Transverse colon (tissue), 4 donors: ENCODE data around the gene MGLL.

Experiments used
- CTCF ChIP-seq, 5 experiments: fragments of 200-600 bp in 3 of 5; fragments of 450-650 bp in 2 of 5; sonication (generic) in 3 of 5; IDR thresholded peaks; 1 replicate in 2 of 5; 2 replicates in 3 of 5; pipeline ENCODE4 v1.5.1; 2016 to 2017; ENCODE audit warnings: antibody characterized with exemption in 5 of 5, inconsistent platforms in 3 of 5, mild to moderate bottlenecking in 2 of 5, moderate library complexity in 1 of 5
- EP300 ChIP-seq: sonication (generic); formaldehyde crosslinking; IDR thresholded peaks from one replicate; pipeline ENCODE4 v1.6.1; 2017; ENCODE audit warnings: antibody characterized with exemption, low read depth
- POLR2A ChIP-seq: fragments of 450-650 bp; IDR thresholded peaks from one replicate; pipeline ENCODE4 v1.6.1; 2016; ENCODE audit warnings: antibody characterized with exemption, mild to moderate bottlenecking, moderate library complexity
- POLR2AphosphoS5 ChIP-seq, 3 donors: sonication (generic); formaldehyde crosslinking; IDR thresholded peaks; one replicate each; pipeline ENCODE4 v1.6.1; 2016; ENCODE audit warnings: antibody characterized with exemption in 3 of 3

GRCh38 chr3:127753898-127754410 lies 68.4 kb downstream of the MGLL start:
- TF ChIP-seq POLR2A = no peak
- no peak for TF ChIP-seq CTCF (IDR thresholded peaks at IDR 0.05)
- TF ChIP-seq EP300 = no peak
- TF ChIP-seq POLR2AphosphoS5 (IDR thresholded peaks at IDR 0.05) = no peak
